NT2/D1 (cell line): ENCODE results near the gene CCDC186.

Source experiments
- SUZ12 ChIP-seq: IDR thresholded peaks from 2 replicates; pipeline ENCODE4 v1.6.1; 2011; ENCODE audit not compliant: insufficient read length, insufficient read depth; ENCODE audit errors: extremely low read depth
- YY1 ChIP-seq: IDR thresholded peaks from 2 replicates; pipeline ENCODE4 v1.6.1; 2011; ENCODE audit not compliant: insufficient read length, insufficient read depth
- ZNF274 ChIP-seq: IDR thresholded peaks from 2 replicates; pipeline ENCODE4 v1.6.1; 2011; ENCODE audit warnings: mild to moderate bottlenecking, low read depth, low read length

DNA sequence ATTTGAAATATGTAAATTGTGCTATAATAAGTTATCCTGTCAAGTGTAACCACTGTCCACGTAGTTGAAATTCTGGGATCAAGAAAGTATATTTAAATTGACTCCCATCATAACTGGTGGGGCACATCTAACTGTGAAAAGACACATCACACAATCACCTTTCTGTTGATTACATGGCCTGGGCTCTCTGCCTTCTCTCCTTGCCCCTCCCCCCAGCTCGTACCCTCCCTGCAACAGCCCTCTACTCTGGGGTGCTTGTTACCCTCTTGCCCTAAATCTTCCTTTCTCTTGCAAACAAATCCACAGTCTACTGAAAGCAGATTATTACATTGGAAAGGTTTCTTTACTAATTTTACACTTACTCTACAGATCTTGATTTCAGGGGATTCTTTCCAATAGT is 56.3 kb downstream of the CCDC186 start:
- TF ChIP-seq YY1, result no peak
- no peak for TF ChIP-seq ZNF274
- no peak for TF ChIP-seq SUZ12
